Measurements from ENCODE around the gene BCO2. TPM values are rescaled to one million over a fixed set of nuclear protein-coding genes. Genes with fewer than 3 reads are reported as not detected.

The BCO2 gene
- total and polyA plus RNA-seq, 10 of the 15 experiments (the other 5 are each of a cell fraction or from before 2014, with no cell fraction given), result 0.29 to 1.0 (median 0.57) TPM

DNA sequence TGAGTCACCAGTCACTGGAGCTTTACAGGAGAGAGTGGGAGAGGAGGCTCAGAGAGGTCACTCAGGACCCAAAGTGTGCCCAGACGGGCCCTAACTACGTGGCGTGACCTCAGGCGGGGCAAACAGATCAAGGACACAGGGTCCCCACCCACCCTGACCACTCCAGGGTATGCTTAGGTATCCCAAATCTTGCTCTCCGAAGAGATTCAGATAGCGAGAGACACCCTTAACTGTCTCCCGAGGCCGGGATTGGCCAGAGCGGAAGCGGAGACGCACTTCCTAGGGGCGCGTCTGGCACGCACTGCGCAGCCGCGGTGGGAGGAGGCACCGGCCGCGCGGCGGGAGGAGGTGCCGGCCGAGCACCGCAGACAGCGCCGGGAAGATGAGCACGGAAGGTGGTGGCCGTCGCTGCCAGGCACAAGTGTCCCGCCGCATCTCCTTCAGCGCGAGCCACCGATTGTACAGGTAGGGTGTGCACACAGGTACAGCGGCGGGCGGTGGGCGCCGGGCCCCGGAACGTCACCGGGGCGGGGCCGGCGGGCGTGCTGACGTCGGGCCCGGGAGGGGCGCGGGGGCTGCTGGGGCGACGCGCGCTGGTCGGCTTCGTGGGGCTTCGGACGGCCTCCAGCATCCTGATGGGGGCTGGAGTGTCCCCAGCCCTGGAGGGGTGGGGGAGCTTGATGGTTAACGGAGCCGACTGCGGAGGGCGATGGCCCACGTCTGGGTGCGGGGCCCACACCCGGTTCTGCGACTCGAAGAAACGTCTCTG lies 50.9 kb downstream of the BCO2 start, which contains the start of gene PTS:
Gene PTS (plus strand): TSS at position 367 of the 769 bp plus-strand sequence. CDS start 16 bp downstream, at position 383.
- peaks cover 7% of the 10 kb centered on the region for H3K4me1 ChIP-seq (ENCODE audit: control insufficient read depth, insufficient read depth, low read length)
- WGBS (ENCODE audit: insufficient coverage, insufficient replicate concordance, low lambda C conversion rate, missing lambda C conversion rate), result under 1% methylated on average over 68 of the region's 70 CpGs
- in situ Hi-C loops (cut with MboI), result loop anchor here (5.0 to 10.0 kb wide), 2 partner anchors 356 to 1059 kb away; no protein-coding TSS in a partner anchor
- H2AFZ ChIP-seq (ENCODE audit: control insufficient read depth, low read depth, low read length), result peak within 1 kb of the TSS; percentile 83
- no peaks in the 10 kb centered on the region for H3K27me3 ChIP-seq (replicated peaks in 1 of 2; ENCODE audit: control insufficient read depth in 2 of 2, insufficient read depth in 2 of 2, low read length in 1 of 2)
- CTCF ChIA-PET, result interaction anchor here (1.7 to 16.3 kb wide), 2 partner anchors 56 to 113 kb away, joined by 7 to 314 read pairs; no protein-coding TSS in a partner anchor
- intact Hi-C loops (cut with micrococcal nuclease; ENCODE audit: unreplicated experiment), result loop anchor here (10.0 kb wide), 2 partner anchors 351 to 569 kb away; partner anchors contain the start of genes ALG9, CFAP68 and FDXACB1
- peak within 1 kb of the TSS; percentile 95 for H3K4me2 ChIP-seq (ENCODE audit: control insufficient read depth, insufficient read depth)
- peaks cover 21% of the 10 kb centered on the region for H3K79me2 ChIP-seq (ENCODE audit: control insufficient read depth, insufficient read depth, low read length)
- peak within 1 kb of the TSS; percentile 95 for H3K27ac ChIP-seq (ENCODE audit: control insufficient read depth, insufficient read depth)
- H3K9me3 ChIP-seq (replicated peaks; ENCODE audit: control insufficient read depth, insufficient read depth, low read length), result no peaks in the 10 kb centered on the region
- SMC1A ChIA-PET (ENCODE audit: uncharacterized antibody, unreplicated experiment), result interaction anchor here (1.1 to 13.1 kb wide), 4 partner anchors 18 to 354 kb away, joined by 3 to 161 read pairs (median 3); no protein-coding TSS in a partner anchor
- RAD21 ChIA-PET (ENCODE audit: unreplicated experiment), result interaction anchor here (1.2 kb wide), 1 partner anchor 54 kb away, joined by 4 read pairs; no protein-coding TSS in a partner anchor
- H3K36me3 ChIP-seq (ENCODE audit: control insufficient read depth in 2 of 2, insufficient read depth in 2 of 2, low read length in 1 of 2), result no peaks in the 10 kb centered on the region; a peak in 3 of 4 replicates
- POLR2A ChIA-PET, result interaction anchor here (0.6 to 1.1 kb wide), 3 partner anchors 49 to 140 kb away, joined by 3 to 4 read pairs (median 3); partner anchors contain the start of genes SDHD and TIMM8B
- peak within 1 kb of the TSS; percentile 97 for H3K9ac ChIP-seq (ENCODE audit: control insufficient read depth, insufficient read depth, low read length)
- peak; percentile 64 for DNase-seq (ENCODE audit: low read depth, low spot score)
- BruUV-seq (replicated peaks), result no TSS peak
- H3K4me3 ChIP-seq, result peak within 1 kb of the TSS; percentile 98
- peak; percentile 78 for FAIRE-seq
- peak; percentile 96 for ATAC-seq
- no peaks in the 10 kb centered on the region for H4K20me1 ChIP-seq (ENCODE audit: control insufficient read depth, insufficient read depth)
- no peak for TF ChIP-seq RCOR1 (conservative IDR thresholded peaks at IDR 0.05; ENCODE audit: low read depth, low read length)
- TF ChIP-seq SPI1 (IDR thresholded peaks at IDR 0.05; ENCODE audit: borderline replicate concordance, insufficient read depth, low read depth, low read length), result peak; percentile 67
- TF ChIP-seq POLR2AphosphoS5 (IDR thresholded peaks at IDR 0.05; ENCODE audit: low read length), result peak; percentile 95
- TF ChIP-seq PML (IDR thresholded peaks at IDR 0.05; ENCODE audit: low read length), result peak; percentile 97
- TF ChIP-seq BMI1 (IDR thresholded peaks at IDR 0.05; ENCODE audit: borderline replicate concordance), result no peak
- peak; percentile 69; the same call in 2 of the 3 replicates for TF ChIP-seq POU2F2 (IDR thresholded peaks at IDR 0.05; ENCODE audit: borderline replicate concordance, low read depth, low read length)
- TF ChIP-seq MYB (IDR thresholded peaks at IDR 0.05; ENCODE audit: borderline replicate concordance, low read depth, low read length), result 0 out of 2 replicates have a peak, but pooled peaks have one; percentile 34
- 0 out of 2 replicates have a peak, but pooled peaks have one; percentile 41 for TF ChIP-seq CHD2 (IDR thresholded peaks at IDR 0.05; ENCODE audit: borderline replicate concordance, low read depth, low read length)
- TF ChIP-seq CREM (IDR thresholded peaks at IDR 0.05; ENCODE audit: low read depth), result peak; percentile 44
- TF ChIP-seq NFYA (IDR thresholded peaks at IDR 0.05; ENCODE audit: borderline replicate concordance, low read depth, low read length), result no peak
- TF ChIP-seq NR2F1 (conservative IDR thresholded peaks at IDR 0.05), result peak; percentile 41; the same call in 1 of the 2 replicates
- TF ChIP-seq NFYB (IDR thresholded peaks at IDR 0.05; ENCODE audit: insufficient read depth, low read depth, low read length), result peak; percentile 49; the same call in 1 of the 2 replicates
- no peak for TF ChIP-seq SIX5 (IDR thresholded peaks at IDR 0.05; ENCODE audit: low read depth, low read length, severe bottlenecking)
- no peak for TF ChIP-seq CBX3 (IDR thresholded peaks at IDR 0.05; ENCODE audit: borderline replicate concordance, low read depth)
- TF ChIP-seq RELA (IDR thresholded peaks at IDR 0.05; ENCODE audit: borderline replicate concordance, partially characterized antibody), result peak; percentile 90
- TF ChIP-seq MYC (IDR thresholded peaks at IDR 0.05; ENCODE audit: insufficient read depth, insufficient read length, insufficient replicate concordance, low read length, severe bottlenecking), result peak; percentile 58
- TF ChIP-seq RFX5 (IDR thresholded peaks at IDR 0.05; ENCODE audit: low read depth, low read length), result peak; percentile 67; the same call in 1 of the 2 replicates
- peak; percentile 49 to 51; a peak in 1 of 3 replicates for TF ChIP-seq EGR1 (IDR thresholded peaks at IDR 0.05; ENCODE audit: borderline replicate concordance in 1 of 2, low read depth in 2 of 2, low read length in 2 of 2)
- peak; percentile 51 for TF ChIP-seq E4F1 (IDR thresholded peaks at IDR 0.05; ENCODE audit: borderline replicate concordance, partially characterized antibody)

Data from GM12878 (cell line).